Neural cell (in vitro differentiated cells): ENCODE data around the gene ELN.
"Not testable (repeated sequence)": the region's sequence is repeated elsewhere in the genome, so short reads cannot be mapped to it uniquely, and the experiment has no call there.

Experiments
- EP300 ChIP-seq: fragments of 450-650 bp; conservative IDR thresholded peaks from 2 replicates; pipeline ENCODE4 v1.6.1; 2014; ENCODE audit warnings: antibody characterized with exemption, mild to moderate bottlenecking, moderate library complexity; ENCODE audit not compliant: poor library complexity, severe bottlenecking
- EZH2 ChIP-seq: fragments of 200-600, 300-800 bp; shearing (Covaris generic), sonication (generic); IDR thresholded peaks from 2 replicates; pipeline ENCODE4 v1.6.1; 2014; ENCODE audit warnings: antibody characterized with exemption, low read length, borderline replicate concordance, mild to moderate bottlenecking; ENCODE audit not compliant: insufficient read depth, poor library complexity, severe bottlenecking
- MXI1 ChIP-seq: fragments of 450-650 bp; conservative IDR thresholded peaks from 2 replicates; pipeline ENCODE4 v1.6.1; 2014; ENCODE audit warnings: antibody characterized with exemption, mild to moderate bottlenecking; ENCODE audit not compliant: poor library complexity, severe bottlenecking
- POLR2AphosphoS5 ChIP-seq: IDR thresholded peaks from 2 replicates; pipeline ENCODE4 v1.6.1; 2012
- RAD21 ChIP-seq: fragments of 450-650 bp; conservative IDR thresholded peaks from 2 replicates; pipeline ENCODE4 v1.6.1; 2014; ENCODE audit warnings: antibody characterized with exemption, mild to moderate bottlenecking, moderate library complexity
- SMC3 ChIP-seq: fragments of 450-650 bp; conservative IDR thresholded peaks from 2 replicates; pipeline ENCODE4 v1.6.1; 2014; ENCODE audit warnings: antibody characterized with exemption, mild to moderate bottlenecking, moderate library complexity; ENCODE audit not compliant: poor library complexity
- TAF1 ChIP-seq: IDR thresholded peaks from 2 replicates; pipeline ENCODE4 v1.6.1; 2012; ENCODE audit warnings: low read depth
- TF ChIP-seq, protein P1 (sequence below): fragments of 450-650 bp; IDR thresholded peaks from 2 replicates; pipeline ENCODE4 v1.5.1; 2014; ENCODE audit warnings: antibody characterized with exemption, mild to moderate bottlenecking, moderate library complexity; ENCODE audit not compliant: poor library complexity, severe bottlenecking

DNA sequence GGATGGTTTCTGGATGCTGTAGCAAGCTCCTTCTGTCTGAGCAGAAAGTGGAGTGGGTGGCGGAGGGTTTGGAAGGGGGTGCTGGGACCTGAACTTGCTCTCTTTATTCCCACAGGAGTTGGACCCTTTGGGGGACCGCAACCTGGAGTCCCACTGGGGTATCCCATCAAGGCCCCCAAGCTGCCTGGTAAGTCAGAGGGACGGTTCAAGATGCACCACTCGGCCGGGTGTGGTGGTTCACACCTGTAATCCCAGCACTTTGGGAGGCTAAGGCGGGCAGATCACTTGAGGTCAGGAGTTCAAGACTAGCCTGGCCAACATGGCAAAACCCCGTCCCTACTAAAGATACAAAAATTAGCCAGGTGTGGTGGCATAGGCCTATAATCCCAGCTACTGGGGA is 18.6 kb downstream of the ELN start:
- not testable (repeated sequence) for TF ChIP-seq EP300, POLR2AphosphoS5, RAD21, EZH2, MXI1, SMC3, TAF1
- TF ChIP-seq, protein P1, sequence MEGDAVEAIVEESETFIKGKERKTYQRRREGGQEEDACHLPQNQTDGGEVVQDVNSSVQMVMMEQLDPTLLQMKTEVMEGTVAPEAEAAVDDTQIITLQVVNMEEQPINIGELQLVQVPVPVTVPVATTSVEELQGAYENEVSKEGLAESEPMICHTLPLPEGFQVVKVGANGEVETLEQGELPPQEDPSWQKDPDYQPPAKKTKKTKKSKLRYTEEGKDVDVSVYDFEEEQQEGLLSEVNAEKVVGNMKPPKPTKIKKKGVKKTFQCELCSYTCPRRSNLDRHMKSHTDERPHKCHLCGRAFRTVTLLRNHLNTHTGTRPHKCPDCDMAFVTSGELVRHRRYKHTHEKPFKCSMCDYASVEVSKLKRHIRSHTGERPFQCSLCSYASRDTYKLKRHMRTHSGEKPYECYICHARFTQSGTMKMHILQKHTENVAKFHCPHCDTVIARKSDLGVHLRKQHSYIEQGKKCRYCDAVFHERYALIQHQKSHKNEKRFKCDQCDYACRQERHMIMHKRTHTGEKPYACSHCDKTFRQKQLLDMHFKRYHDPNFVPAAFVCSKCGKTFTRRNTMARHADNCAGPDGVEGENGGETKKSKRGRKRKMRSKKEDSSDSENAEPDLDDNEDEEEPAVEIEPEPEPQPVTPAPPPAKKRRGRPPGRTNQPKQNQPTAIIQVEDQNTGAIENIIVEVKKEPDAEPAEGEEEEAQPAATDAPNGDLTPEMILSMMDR: not testable (repeated sequence)
